ENCODE measurements around the gene ACTL7A.

- TF ChIP-seq POLR2AphosphoS5 (IDR thresholded peaks at IDR 0.05; ENCODE audit: low read depth): no peak
- TF ChIP-seq CTCF (conservative IDR thresholded peaks at IDR 0.05; ENCODE audit: low read depth in 2 of 2): no peak
- no peak for TF ChIP-seq EZH2 (IDR thresholded peaks at IDR 0.05; ENCODE audit: low read depth, unreplicated experiment)
- TF ChIP-seq REST (IDR thresholded peaks at IDR 0.05; ENCODE audit: unreplicated experiment): no peak
- no peak for TF ChIP-seq EZH2phosphoT487 (IDR thresholded peaks at IDR 0.05; ENCODE audit: unreplicated experiment)
- no peak for TF ChIP-seq CREB1 (CRISPR knock-in tag; IDR thresholded peaks at IDR 0.05; ENCODE audit: low read depth)
- TF ChIP-seq ZNF331 (CRISPR knock-in tag; IDR thresholded peaks at IDR 0.05; ENCODE audit: low read depth): no peak
- TF ChIP-seq JUNB (IDR thresholded peaks at IDR 0.05; ENCODE audit: unreplicated experiment): no peak
- TF ChIP-seq ETS1 (IDR thresholded peaks at IDR 0.05): no peak
- no peak for TF ChIP-seq NANOG (IDR thresholded peaks at IDR 0.05; ENCODE audit: borderline replicate concordance)
- TF ChIP-seq ZNF114 (CRISPR knock-in tag; IDR thresholded peaks at IDR 0.05): no peak
Measured at GRCh38 chr9:108867116-108867515, 5.0 kb downstream of the ACTL7A start.
